Fibroblast of lung (primary cell): Measurements from ENCODE around the gene C19orf67. TPM values are rescaled to one million over a fixed set of nuclear protein-coding genes. Genes with fewer than 3 reads are reported as not detected.

Experiments
- DNase-seq, 2 donors: peaks; one replicate each; pipeline versions ENCODE4 v3.0.0 to v3.0.0-alpha.2; 2010; ENCODE audit warnings: low read depth in 2 of 2
- H2AFZ ChIP-seq: 2 replicates; pipeline ENCODE4 v1.5.1; 2012; ENCODE audit warnings: low read length, control low read depth, inconsistent platforms
- H3K27ac ChIP-seq: 2 replicates; pipeline ENCODE4 v1.5.1; 2011; ENCODE audit warnings: low read length, control low read depth; ENCODE audit not compliant: insufficient read depth
- H3K27me3 ChIP-seq: 2 replicates; pipeline ENCODE4 v1.5.1; 2011; ENCODE audit warnings: mild to moderate bottlenecking, low read length; ENCODE audit not compliant: control insufficient read depth, insufficient read depth
- H3K36me3 ChIP-seq: 2 replicates; pipeline ENCODE4 v1.5.1; 2011; ENCODE audit warnings: low read length; ENCODE audit not compliant: control insufficient read depth, insufficient read depth
- H3K4me1 ChIP-seq: 2 replicates; pipeline ENCODE4 v1.5.1; 2011; ENCODE audit warnings: low read length; ENCODE audit not compliant: control insufficient read depth, insufficient read depth; ENCODE audit errors: extremely low read depth
- H3K4me2 ChIP-seq: 2 replicates; pipeline ENCODE4 v1.5.1; 2011; ENCODE audit warnings: low read length, control low read depth; ENCODE audit not compliant: insufficient read depth; ENCODE audit errors: extremely low read depth
- H3K4me3 ChIP-seq, 4 experiments: fragments of 200-600 bp in 1 of 4; sonication (generic) in 1 of 4; replicated peaks in 1 of 4; 2 replicates each; pipeline ENCODE4 v1.5.1; 2011 to 2016; ENCODE audit warnings: low read length in 4 of 4, low read depth in 3 of 4, mild to moderate bottlenecking in 3 of 4, control low read depth in 2 of 4, inconsistent platforms in 1 of 4, mixed read lengths in 1 of 4; ENCODE audit not compliant: insufficient read depth in 1 of 4; ENCODE audit errors: control extremely low read depth in 1 of 4
- H3K79me2 ChIP-seq: 2 replicates; pipeline ENCODE4 v1.5.1; 2012; ENCODE audit warnings: mild to moderate bottlenecking, low read length, inconsistent platforms; ENCODE audit not compliant: control insufficient read depth, insufficient read depth
- H3K9ac ChIP-seq: 2 replicates; pipeline ENCODE4 v1.5.1; 2011; ENCODE audit warnings: mild to moderate bottlenecking, low read length, control low read depth; ENCODE audit not compliant: insufficient read depth
- H3K9me3 ChIP-seq: 2 replicates; pipeline ENCODE4 v1.5.1; 2012; ENCODE audit warnings: low read depth, low read length; ENCODE audit not compliant: control insufficient read depth, insufficient read depth
- H4K20me1 ChIP-seq: 2 replicates; pipeline ENCODE4 v1.5.1; 2011; ENCODE audit warnings: low read length; ENCODE audit not compliant: control insufficient read depth, insufficient read depth; ENCODE audit errors: extremely low read depth
- EZH2 ChIP-seq: IDR thresholded peaks from 2 replicates; pipeline ENCODE4 v1.5.1; 2012; ENCODE audit warnings: low read length, control low read depth, mild to moderate bottlenecking; ENCODE audit errors: missing control alignments
- polyA plus RNA-seq, 2 donors: library from polyadenylated mRNA; depleted of rRNA in 1 of 2; stranded (reverse) in 1 of 2; unstranded in 1 of 2; fragments of >200 nt; gene quantifications; 2 replicates each; pipeline ENCODE4 v1.2.1, GENCODE V29; 2011 to 2012; ENCODE audit warnings: missing spikeins in 1 of 2
- total RNA-seq: library from RNA; depleted of rRNA; stranded (reverse); fragments of >200 nt; gene quantifications from 2 replicates; pipeline ENCODE4 v1.2.1, GENCODE V29; 2014
- TF ChIP-seq, protein P1 (sequence below), 2 donors: IDR thresholded peaks in 1 of 2; conservative IDR thresholded peaks in 1 of 2; 1 replicate in 1 of 2; 2 replicates in 1 of 2; pipeline ENCODE4 v1.5.1; 2011 to 2012; ENCODE audit warnings: low read length in 2 of 2, control low read depth in 1 of 2, inconsistent platforms in 1 of 2, low read depth in 1 of 2, mild to moderate bottlenecking in 1 of 2

The C19orf67 gene
- total and polyA plus RNA-seq, 2 donors (not counting 1 experiment from before 2014, with no cell fraction given) = not detected

DNA sequence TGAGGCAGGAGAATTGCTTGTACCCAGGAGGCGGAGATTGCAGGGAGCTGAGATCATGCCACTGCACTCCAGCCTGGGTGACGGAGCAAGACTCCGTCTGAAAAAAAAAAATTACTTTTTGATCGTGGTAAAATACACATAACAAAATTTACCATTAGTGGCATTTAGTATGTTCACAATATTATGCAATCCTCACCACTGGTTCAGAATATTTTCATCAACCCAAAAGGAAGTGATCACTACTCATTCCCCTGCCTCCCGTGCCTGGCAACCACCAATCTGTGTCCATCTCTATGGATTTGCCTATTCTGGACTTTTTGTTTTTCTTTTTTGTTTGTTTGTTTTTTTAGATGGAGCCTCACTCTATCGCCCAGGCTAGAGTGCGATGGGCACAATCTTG lies 22.5 kb downstream of the C19orf67 start:
- Histone ChIP-seq H2AFZ (no peak overlapping the region), H3K9me3 (no peaks in the 10 kb centered on the region), H4K20me1 (no peaks in the 10 kb centered on the region), H3K4me1 (no peaks in the 10 kb centered on the region), H3K4me2 (no peak overlapping the region), H3K9ac (no peak overlapping the region), H3K27me3 (peaks cover 5% of the 10 kb centered on the region), H3K4me3 (no peak overlapping the region), H3K79me2 (no peaks in the 10 kb centered on the region), H3K36me3 (no peaks in the 10 kb centered on the region), H3K27ac (no peak overlapping the region)
- TF ChIP-seq EZH2 = no peak
- TF ChIP-seq, protein P1, sequence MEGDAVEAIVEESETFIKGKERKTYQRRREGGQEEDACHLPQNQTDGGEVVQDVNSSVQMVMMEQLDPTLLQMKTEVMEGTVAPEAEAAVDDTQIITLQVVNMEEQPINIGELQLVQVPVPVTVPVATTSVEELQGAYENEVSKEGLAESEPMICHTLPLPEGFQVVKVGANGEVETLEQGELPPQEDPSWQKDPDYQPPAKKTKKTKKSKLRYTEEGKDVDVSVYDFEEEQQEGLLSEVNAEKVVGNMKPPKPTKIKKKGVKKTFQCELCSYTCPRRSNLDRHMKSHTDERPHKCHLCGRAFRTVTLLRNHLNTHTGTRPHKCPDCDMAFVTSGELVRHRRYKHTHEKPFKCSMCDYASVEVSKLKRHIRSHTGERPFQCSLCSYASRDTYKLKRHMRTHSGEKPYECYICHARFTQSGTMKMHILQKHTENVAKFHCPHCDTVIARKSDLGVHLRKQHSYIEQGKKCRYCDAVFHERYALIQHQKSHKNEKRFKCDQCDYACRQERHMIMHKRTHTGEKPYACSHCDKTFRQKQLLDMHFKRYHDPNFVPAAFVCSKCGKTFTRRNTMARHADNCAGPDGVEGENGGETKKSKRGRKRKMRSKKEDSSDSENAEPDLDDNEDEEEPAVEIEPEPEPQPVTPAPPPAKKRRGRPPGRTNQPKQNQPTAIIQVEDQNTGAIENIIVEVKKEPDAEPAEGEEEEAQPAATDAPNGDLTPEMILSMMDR (conservative IDR thresholded peaks at IDR 0.05 in 1 of 2, IDR thresholded peaks at IDR 0.05 in 1 of 2; ENCODE audit: low read depth in 1 of 2, low read length in 2 of 2) = no peak
- no peak for DNase-seq

DNA sequence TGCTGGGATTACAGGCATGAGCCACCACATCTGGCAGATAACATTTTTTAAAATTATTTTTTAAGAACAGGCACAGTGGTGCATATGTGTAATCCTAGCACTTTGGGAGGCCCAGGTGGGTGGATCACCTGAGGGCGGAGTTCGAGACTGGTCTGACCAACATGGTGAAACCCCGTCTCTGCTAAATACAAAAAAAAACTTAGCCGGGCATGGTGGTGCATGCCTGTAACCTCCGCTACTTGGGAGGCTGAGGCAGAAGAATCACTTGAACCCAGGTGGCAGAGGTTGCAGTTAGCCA lies 23.1 kb downstream of the C19orf67 start:
- H4K20me1 ChIP-seq = no peaks in the 10 kb centered on the region
- TF ChIP-seq, protein P1 (conservative IDR thresholded peaks at IDR 0.05 in 1 of 2, IDR thresholded peaks at IDR 0.05 in 1 of 2; ENCODE audit: low read depth in 1 of 2, low read length in 2 of 2) = no peak
- no peak for TF ChIP-seq EZH2
- H3K4me1 ChIP-seq = no peaks in the 10 kb centered on the region
- H3K79me2 ChIP-seq = no peaks in the 10 kb centered on the region
- peaks cover 5% of the 10 kb centered on the region for H3K27me3 ChIP-seq
- H3K9me3 ChIP-seq = no peaks in the 10 kb centered on the region
- H3K27ac ChIP-seq = no peak overlapping the region
- no peak overlapping the region for H2AFZ ChIP-seq
- H3K4me3 ChIP-seq = no peak overlapping the region
- no peaks in the 10 kb centered on the region for H3K36me3 ChIP-seq
- DNase-seq = no peak
- no peak overlapping the region for H3K9ac ChIP-seq
- no peak overlapping the region for H3K4me2 ChIP-seq

DNA sequence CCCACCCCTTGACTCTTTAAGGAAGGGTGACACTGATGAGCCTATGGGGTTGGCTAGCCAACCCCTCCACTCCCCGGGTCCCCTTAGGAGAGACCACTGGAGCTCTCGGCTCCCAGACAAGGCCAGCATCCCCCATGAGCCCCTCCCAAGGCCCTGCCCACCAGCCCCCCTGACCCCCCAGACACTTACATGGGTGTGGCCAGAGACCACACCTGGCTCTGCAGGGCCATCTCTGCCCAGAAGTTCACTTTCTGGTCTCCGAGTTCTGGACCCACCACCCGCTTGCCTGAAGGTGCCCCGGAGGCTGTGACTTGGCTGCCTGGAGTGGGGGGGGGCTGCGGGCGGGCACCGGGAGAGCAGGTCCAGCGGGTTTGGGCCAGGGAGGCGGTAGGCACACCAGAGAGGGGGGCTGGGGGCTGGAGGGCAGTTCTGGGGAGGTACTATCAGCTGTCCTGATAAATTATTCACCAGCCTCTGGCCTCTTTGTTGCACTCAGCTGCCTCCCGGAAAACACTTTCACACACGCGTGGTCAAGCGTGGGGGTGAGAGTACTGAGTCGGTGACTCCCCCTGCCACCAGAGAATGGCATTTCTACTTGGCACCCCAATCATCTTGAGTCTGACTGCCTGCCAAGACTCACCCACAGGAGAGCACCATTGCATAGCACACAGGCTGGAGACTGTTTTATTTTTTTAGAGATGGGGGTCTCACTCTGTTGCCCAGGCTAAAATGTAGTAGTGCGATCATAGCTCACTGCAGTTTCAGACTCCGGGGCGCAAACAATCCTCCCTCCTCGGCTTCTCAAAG lies 23.6 kb downstream of the C19orf67 start, which contains the start of gene PALM3:
Gene PALM3, minus strand, starts transcription at position 326 of the 807 bp plus-strand sequence. Its CDS starts 96 bp downstream, at position 230.
- H3K79me2 ChIP-seq = no peaks in the 10 kb centered on the region
- no peak for TF ChIP-seq EZH2
- TF ChIP-seq, protein P1 (conservative IDR thresholded peaks at IDR 0.05 in 1 of 2, IDR thresholded peaks at IDR 0.05 in 1 of 2; ENCODE audit: low read depth in 1 of 2, low read length in 2 of 2) = no peak
- no peak within 1 kb of the TSS for H3K4me2 ChIP-seq
- H3K27ac ChIP-seq = no peak within 1 kb of the TSS
- H3K4me3 ChIP-seq = no peak within 1 kb of the TSS
- H3K4me1 ChIP-seq = no peaks in the 10 kb centered on the region
- peaks cover 5% of the 10 kb centered on the region for H3K27me3 ChIP-seq
- no peak within 1 kb of the TSS for H3K9ac ChIP-seq
- H3K9me3 ChIP-seq = no peaks in the 10 kb centered on the region
- no peaks in the 10 kb centered on the region for H4K20me1 ChIP-seq
- H3K36me3 ChIP-seq = no peaks in the 10 kb centered on the region
- H2AFZ ChIP-seq = no peak within 1 kb of the TSS
- DNase-seq = no peak
